ENCODE data around the gene BPIFA2.

DNA sequence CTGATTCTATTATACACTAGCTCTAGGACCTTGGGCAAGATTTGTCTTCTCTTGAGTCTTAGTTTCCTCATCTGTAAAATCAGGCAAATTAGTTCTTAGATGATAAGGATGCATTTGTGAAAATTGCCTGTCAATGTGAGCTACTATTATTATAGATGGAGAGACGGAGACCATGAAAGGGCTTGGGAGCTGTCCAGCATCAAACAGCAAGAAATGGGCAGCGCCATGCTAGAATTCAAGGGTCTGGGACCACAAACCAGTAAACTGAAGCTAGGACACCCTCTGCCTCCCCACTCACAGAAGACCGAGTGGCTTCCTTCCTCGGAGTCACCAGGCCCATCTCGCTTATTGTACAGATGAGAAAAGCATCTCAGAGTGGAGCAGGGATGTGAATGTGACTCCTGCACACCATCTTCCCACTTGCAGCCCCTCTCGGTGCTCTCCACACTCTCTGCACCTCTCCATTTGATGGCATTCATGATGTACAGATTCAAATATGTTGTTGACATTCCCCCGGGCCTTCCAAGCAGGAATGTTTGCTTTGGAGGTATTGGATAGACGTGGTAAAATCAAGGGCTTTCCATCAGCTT, 25.0 kb downstream of the BPIFA2 start:
- TF ChIP-seq POLR2A (IDR thresholded peaks at IDR 0.05), result no peak
- TF ChIP-seq CTCF (IDR thresholded peaks at IDR 0.05), result no peak
